GM23248 (cell line): Measurements from ENCODE around the gene CNGB1.

ENCODE experiments used
- EZH2 ChIP-seq: fragments of 200-600 bp; sonication (generic); IDR thresholded peaks from 2 replicates; pipeline ENCODE4 v1.6.1; 2018; ENCODE audit warnings: antibody characterized with exemption, mild to moderate bottlenecking; ENCODE audit not compliant: insufficient read depth, poor library complexity, severe bottlenecking
- EZH2phosphoT487 ChIP-seq: fragments of 200-600 bp; sonication (generic); IDR thresholded peaks from 2 replicates; pipeline ENCODE4 v1.6.1; 2018; ENCODE audit warnings: antibody characterized with exemption, moderate library complexity, mild to moderate bottlenecking, low read depth; ENCODE audit not compliant: insufficient read depth

DNA sequence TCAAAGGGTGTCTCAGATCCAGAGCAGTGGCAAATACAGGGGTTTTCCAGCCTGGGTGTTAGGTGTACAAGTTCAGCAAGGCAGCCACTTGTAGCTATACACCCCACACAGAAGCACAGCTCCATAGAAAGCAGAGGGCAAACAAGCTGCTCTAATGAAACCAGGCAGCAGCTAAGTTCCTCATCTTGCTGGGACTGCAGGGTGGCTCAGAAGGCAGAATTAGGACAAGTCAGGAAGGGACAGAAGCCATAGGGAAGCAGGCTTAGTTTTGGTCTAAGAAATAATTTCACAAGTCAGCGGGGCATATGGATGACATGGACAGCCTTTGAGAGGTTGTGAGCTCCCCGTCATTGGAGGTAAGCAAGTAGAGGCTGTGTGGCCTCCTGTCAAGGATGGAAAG is 23.7 kb downstream of the CNGB1 start:
- TF ChIP-seq EZH2 (no peak), EZH2phosphoT487 (no peak)
